Subcutaneous adipose tissue (tissue), 4 donors: ENCODE measurements around the gene APBB3. TPM values are rescaled to one million over a fixed set of nuclear protein-coding genes. Genes with fewer than 3 reads are reported as not detected.

Source experiments
- CTCF ChIP-seq: fragments of 450-650 bp; IDR thresholded peaks from one replicate; pipeline ENCODE4 v1.5.1; 2016; ENCODE audit warnings: low read depth, mild to moderate bottlenecking, control low read depth, antibody characterized with exemption, moderate library complexity
- small RNA-seq: library from RNA; depleted of rRNA; stranded (forward); fragments of <200 nt; gene quantifications from one replicate; pipeline ENCODE3, GENCODE V24; 2016
- total RNA-seq, 4 donors: library from RNA; depleted of rRNA; stranded (reverse); fragments of >200 nt; gene quantifications; one replicate each; pipeline ENCODE4 v1.1.0, GENCODE V29; 2016

APBB3 gene
- total RNA-seq, 4 donors from 2014 or later: 13.7 to 24.3 (median 18.9) TPM

GRCh38 chr5:140545606-140546005, 18.8 kb downstream of the APBB3 start:
- no peak for TF ChIP-seq CTCF

GRCh38 chr5:140544986-140545385, 19.4 kb downstream of the APBB3 start:
- TF ChIP-seq CTCF: no peak

GRCh38 chr5:140542972-140543371, 21.4 kb downstream of the APBB3 start:
- TF ChIP-seq CTCF: no peak

GRCh38 chr5:140540227-140540626, 24.2 kb downstream of the APBB3 start:
- TF ChIP-seq CTCF: no peak

GRCh38 chr5:140524003-140524402, 40.4 kb downstream of the APBB3 start:
- TF ChIP-seq CTCF: no peak

- no peak for TF ChIP-seq CTCF
Measured at GRCh38 chr5:140513124-140513523, 51.3 kb downstream of the APBB3 start.

GRCh38 chr5:140509898-140510297, 54.5 kb downstream of the APBB3 start:
- no peak for TF ChIP-seq CTCF

Small RNAs within 50 kb of the gene (small RNA-seq; reads per million reads assigned to genes)
- gene RF00279 (not detected), gene RF00443 (not detected)

Other genes with a start within 250 kb of the APBB3 start
- gene HBEGF, start 218.0 kb downstream of the APBB3 start, total RNA-seq: 10 to 100 TPM in 3 of 4 donors, 1 to 10 TPM in 1; 8.1 to 48.4 (median 22.2) TPM
- gene SLC4A9, start 204.4 kb downstream of the APBB3 start, total RNA-seq: under 1 TPM in 2 of 4 donors, not detected in 2; 0.17 to 0.22 TPM
- 100 to 1,000 TPM; 128 to 177 (median 143) TPM for gene ANKHD1, start 162.8 kb downstream of the APBB3 start, total RNA-seq
- gene EIF4EBP3, start 16.9 kb downstream of the APBB3 start, total RNA-seq: 10 to 100 TPM; 24.9 to 36.2 (median 27.9) TPM
- 10 to 100 TPM; 12.4 to 33.3 (median 14.7) TPM for gene SRA1, start 7.1 kb downstream of the APBB3 start, total RNA-seq
- gene SLC35A4, start 230 bp upstream of the APBB3 start, total RNA-seq: 10 to 100 TPM; 21.1 to 32.2 (median 25.4) TPM
- 100 to 1,000 TPM in 2 of 4 donors, 10 to 100 TPM in 2; 61.2 to 114 (median 97.3) TPM for gene CD14, start 68.6 kb upstream of the APBB3 start, total RNA-seq
- gene TMCO6, start 74.9 kb upstream of the APBB3 start, total RNA-seq: 10 to 100 TPM; 11.4 to 64.5 (median 23.7) TPM
- 10 to 100 TPM; 63.2 to 83.2 (median 74.8) TPM for gene NDUFA2, start 83.0 kb upstream of the APBB3 start, total RNA-seq
- 100 to 1,000 TPM in 3 of 4 donors, 10 to 100 TPM in 1; 80.7 to 144 (median 114) TPM for gene IK, start 83.2 kb upstream of the APBB3 start, total RNA-seq
- 10 to 100 TPM; 11.4 to 31.6 (median 19.8) TPM for gene WDR55, start 100.3 kb upstream of the APBB3 start, total RNA-seq
- 1 to 10 TPM in 2 of 4 donors, under 1 TPM in 1, not detected in 1; 0.66 to 1.3 (median 1.2) TPM for gene DND1, start 109.0 kb upstream of the APBB3 start, total RNA-seq
- gene HARS1, start 126.8 kb upstream of the APBB3 start, total RNA-seq: 10 to 100 TPM; 38.4 to 49.8 (median 47.4) TPM
- 10 to 100 TPM; 23.2 to 32.1 (median 31.4) TPM for gene HARS2, start 126.9 kb upstream of the APBB3 start, total RNA-seq
- 10 to 100 TPM; 35.0 to 48.7 (median 43.0) TPM for gene ZMAT2, start 135.8 kb upstream of the APBB3 start, total RNA-seq
- gene PCDHA1, start 221.5 kb upstream of the APBB3 start, total RNA-seq: not detected
- gene PCDHA2, start 230.3 kb upstream of the APBB3 start, total RNA-seq: under 1 TPM in 1 of 4 donors, not detected in 3; 0.38 TPM
- gene PCDHA3, start 236.5 kb upstream of the APBB3 start, total RNA-seq: under 1 TPM; 0.16 to 0.34 (median 0.20) TPM
- 1 to 10 TPM in 1 of 4 donors, under 1 TPM in 3; 0.16 to 1.3 (median 0.76) TPM for gene PCDHA4, start 242.5 kb upstream of the APBB3 start, total RNA-seq